Astrocyte of the spinal cord (primary cell): ENCODE measurements around the gene LRRC17.
A peak's percentile ranks its signal among the peaks of the same experiment; 100 is the strongest.

Source experiments
- DNase-seq: peaks from one replicate; pipeline ENCODE4 v3.0.0; 2011; ENCODE audit warnings: low read depth, low spot score
- H3K4me3 ChIP-seq: 2 replicates; pipeline ENCODE4 v1.5.1; 2011; ENCODE audit warnings: low read depth, mild to moderate bottlenecking, low read length, moderate library complexity
- CTCF ChIP-seq: IDR thresholded peaks from 2 replicates; pipeline ENCODE4 v1.5.1; 2012; ENCODE audit warnings: low read depth, mild to moderate bottlenecking, low read length, inconsistent platforms
- in situ Hi-C: cut with HindIII; loops from 2 replicates; pipeline ENCODE4 v1.10.0; 2017; ENCODE audit warnings: low sequenced_read_pairs

The LRRC17 gene

GRCh38 chr7:102912742-102913141, at the start of gene LRRC17:
Gene LRRC17, plus strand, starts transcription at chr7:102913000. Its CDS starts 20,914 bp downstream, at chr7:102933914.
- peak; percentile 97 for DNase-seq
- in situ Hi-C loops: no loop called here
- no peak for TF ChIP-seq CTCF
- peak within 1 kb of the TSS; percentile 72 for H3K4me3 ChIP-seq

- H3K4me3 ChIP-seq: no peak overlapping the region
- no peak for TF ChIP-seq CTCF
- no peak for DNase-seq
- in situ Hi-C loops: no loop called here
These were observed 47.8 kb upstream of the LRRC17 start for GRCh38 chr7:102864958-102865357.

DNA sequence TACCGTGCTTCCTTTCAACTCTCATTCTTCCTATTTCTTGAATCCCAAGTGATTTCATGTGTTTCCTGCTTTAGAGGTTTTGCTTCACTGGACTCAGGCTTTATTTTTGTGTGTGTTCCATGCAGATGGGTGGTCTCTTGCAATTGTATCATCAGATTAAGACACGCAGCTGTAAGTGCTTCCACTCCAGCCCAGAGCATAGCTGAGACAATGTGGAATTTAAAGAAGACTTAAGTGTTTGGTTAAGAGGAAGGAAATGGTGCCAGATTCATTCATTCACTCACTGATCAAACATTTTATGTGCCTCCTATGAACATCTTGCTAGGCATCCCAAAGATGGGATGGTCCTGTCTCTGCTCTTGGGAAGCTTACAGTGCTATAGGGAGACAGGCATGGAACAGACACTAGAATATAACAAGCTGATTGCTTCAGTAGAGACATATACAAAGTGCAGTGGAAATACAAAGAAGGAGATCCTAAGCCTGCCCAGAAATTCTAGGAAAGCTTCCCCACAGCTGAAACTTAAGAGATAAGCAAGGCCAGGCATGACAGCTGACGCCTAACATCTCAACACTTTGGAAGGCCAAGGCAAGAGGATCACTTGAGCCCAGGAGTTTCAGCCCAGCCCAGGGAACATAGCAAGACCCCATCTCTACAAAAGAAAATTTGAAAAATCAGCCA, 46.1 kb upstream of the LRRC17 start:
- no peak overlapping the region for H3K4me3 ChIP-seq
- DNase-seq: no peak
- no peak for TF ChIP-seq CTCF
- in situ Hi-C loops: no loop called here

DNA sequence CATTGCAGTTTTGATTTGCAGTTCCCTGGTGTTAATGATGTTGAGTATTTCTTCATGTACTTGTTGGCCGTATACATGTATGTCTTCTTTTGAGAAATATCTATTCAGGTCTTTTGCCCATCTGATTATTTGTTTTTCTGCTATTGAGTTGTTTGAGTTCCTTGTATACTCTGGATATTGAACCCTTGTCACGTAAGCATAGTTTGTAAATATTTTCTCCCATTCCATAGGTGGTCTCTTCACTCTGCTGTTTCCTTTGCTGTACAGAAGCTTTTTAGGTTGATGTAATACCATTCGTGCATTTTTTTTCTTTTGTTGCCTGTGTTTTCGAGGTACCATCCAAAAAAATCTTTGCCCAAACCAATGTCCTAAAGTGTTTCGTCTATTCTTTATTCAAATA, 43.6 kb upstream of the LRRC17 start:
- no peak for TF ChIP-seq CTCF
- in situ Hi-C loops: no loop called here
- no peak for DNase-seq
- H3K4me3 ChIP-seq: no peak overlapping the region

DNA sequence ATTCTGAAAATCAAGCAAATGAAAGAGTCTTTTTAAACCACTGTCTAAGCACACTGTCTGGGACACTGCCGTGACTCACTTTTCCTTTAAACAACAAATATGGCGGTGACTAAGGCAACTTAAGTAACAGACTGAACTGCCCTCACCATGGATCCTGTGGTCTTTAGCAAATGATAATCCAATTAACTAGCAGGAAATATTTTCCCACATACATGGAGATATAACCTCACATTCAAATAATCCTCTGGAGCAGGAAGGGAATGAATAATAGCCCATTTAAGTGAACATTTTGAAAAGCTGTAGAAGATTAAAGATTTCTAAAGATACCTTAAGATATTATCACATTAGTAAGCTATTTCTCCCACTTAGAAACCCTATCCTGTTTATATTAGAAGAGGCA, 40.3 kb upstream of the LRRC17 start:
- in situ Hi-C loops: no loop called here
- TF ChIP-seq CTCF: no peak
- peak; percentile 99 for DNase-seq
- no peak overlapping the region for H3K4me3 ChIP-seq

DNA sequence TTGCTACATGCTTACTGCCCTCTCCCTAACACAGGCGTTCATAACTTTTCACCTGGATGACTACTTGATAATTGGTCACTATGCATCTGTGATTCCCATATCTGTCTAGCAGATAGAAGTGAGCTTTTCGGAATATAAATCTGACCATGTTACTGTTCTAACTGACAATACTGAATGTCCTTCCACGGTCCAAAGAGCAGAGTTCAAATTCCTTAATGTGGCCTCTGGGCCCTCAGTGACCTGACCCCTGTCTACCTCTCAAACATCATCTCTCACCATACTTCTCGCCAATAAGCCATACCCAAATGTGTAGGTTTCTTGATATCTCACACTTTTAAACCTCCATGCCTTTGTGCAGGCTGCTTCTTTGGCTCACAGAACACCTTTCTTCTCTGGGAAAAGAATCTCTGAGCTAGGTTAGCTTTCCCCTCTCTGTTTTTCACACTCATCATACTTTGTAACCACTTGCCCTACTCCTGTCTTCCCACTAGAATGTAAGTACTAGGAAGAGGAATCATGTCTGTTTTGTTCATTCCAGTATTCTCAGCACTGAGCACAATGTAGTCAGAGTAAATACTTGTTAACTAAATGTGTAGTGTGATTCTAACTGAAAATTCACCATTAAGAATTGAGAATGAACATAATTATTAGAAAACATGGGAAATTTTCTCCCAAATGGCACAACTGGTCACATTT, 39.2 kb upstream of the LRRC17 start:
- DNase-seq: no peak
- H3K4me3 ChIP-seq: no peak overlapping the region
- in situ Hi-C loops: no loop called here
- no peak for TF ChIP-seq CTCF
